Esophagus muscularis mucosa (tissue), 3 donors: ENCODE measurements around the gene MAL.

Experiments used
- POLR2A ChIP-seq: fragments of 450-650 bp; IDR thresholded peaks from one replicate; pipeline ENCODE4 v1.6.1; 2017; ENCODE audit warnings: antibody characterized with exemption, moderate library complexity, mild to moderate bottlenecking, low read depth
- TF ChIP-seq, protein P1 (sequence below), 3 experiments: fragments of 200-600 bp in 2 of 3; fragments of 450-650 bp in 1 of 3; sonication (generic) in 2 of 3; IDR thresholded peaks; one replicate each; pipeline ENCODE4 v1.5.1; 2017 to 2019; ENCODE audit warnings: antibody characterized with exemption in 3 of 3, mild to moderate bottlenecking in 2 of 3, moderate library complexity in 1 of 3

DNA sequence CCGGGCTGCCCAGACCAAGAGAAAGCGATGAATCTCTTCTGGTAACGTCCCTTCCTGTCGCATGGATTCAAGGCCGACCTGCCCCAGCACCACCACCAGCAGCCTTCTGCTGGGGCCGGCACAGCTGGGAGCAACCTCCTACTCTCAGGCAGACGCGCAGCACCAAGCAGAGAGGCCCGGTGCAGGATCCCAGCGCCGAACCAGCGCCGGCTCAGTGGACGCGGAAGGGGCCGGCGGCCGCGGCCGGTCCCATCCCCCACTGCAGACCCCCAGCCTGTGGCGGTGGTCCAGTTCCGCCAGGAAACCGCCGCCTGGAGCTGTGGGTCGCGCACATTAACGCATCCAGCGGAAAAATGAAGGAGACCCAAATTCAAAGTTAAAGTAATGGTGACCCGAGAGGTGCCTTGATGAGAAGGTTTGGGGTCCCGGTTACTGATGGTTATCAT is 525 bp upstream of the MAL start:
- no peak for TF ChIP-seq POLR2A
- TF ChIP-seq, protein P1, sequence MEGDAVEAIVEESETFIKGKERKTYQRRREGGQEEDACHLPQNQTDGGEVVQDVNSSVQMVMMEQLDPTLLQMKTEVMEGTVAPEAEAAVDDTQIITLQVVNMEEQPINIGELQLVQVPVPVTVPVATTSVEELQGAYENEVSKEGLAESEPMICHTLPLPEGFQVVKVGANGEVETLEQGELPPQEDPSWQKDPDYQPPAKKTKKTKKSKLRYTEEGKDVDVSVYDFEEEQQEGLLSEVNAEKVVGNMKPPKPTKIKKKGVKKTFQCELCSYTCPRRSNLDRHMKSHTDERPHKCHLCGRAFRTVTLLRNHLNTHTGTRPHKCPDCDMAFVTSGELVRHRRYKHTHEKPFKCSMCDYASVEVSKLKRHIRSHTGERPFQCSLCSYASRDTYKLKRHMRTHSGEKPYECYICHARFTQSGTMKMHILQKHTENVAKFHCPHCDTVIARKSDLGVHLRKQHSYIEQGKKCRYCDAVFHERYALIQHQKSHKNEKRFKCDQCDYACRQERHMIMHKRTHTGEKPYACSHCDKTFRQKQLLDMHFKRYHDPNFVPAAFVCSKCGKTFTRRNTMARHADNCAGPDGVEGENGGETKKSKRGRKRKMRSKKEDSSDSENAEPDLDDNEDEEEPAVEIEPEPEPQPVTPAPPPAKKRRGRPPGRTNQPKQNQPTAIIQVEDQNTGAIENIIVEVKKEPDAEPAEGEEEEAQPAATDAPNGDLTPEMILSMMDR (IDR thresholded peaks at IDR 0.05): no peak
